BLaER1 (cell line): ENCODE measurements around the gene RIN3.

Experiments
- H3K27ac ChIP-seq: shearing (Covaris generic); formaldehyde crosslinking; 2 replicates; pipeline ENCODE4 v1.8.1; 2022
- H3K27me3 ChIP-seq: shearing (Covaris generic); formaldehyde crosslinking; 2 replicates; pipeline ENCODE4 v1.8.1; 2022
- H3K36me3 ChIP-seq: shearing (Covaris generic); formaldehyde crosslinking; 2 replicates; pipeline ENCODE4 v1.8.1; 2022
- H3K4me1 ChIP-seq: shearing (Covaris generic); formaldehyde crosslinking; 2 replicates; pipeline ENCODE4 v1.8.1; 2022
- H3K4me2 ChIP-seq: shearing (Covaris generic); formaldehyde crosslinking; 2 replicates; pipeline ENCODE4 v1.8.1; 2022
- H3K4me3 ChIP-seq: shearing (Covaris generic); formaldehyde crosslinking; 2 replicates; pipeline ENCODE4 v1.8.1; 2022
- H3K9ac ChIP-seq: shearing (Covaris generic); formaldehyde crosslinking; 2 replicates; pipeline ENCODE4 v1.8.1; 2022
- H3K9me3 ChIP-seq: shearing (Covaris generic); formaldehyde crosslinking; 2 replicates; pipeline ENCODE4 v1.8.1; 2022
- H4K20me1 ChIP-seq: shearing (Covaris generic); formaldehyde crosslinking; 2 replicates; pipeline ENCODE4 v1.8.1; 2022
- Cebpa-rat ChIP-seq: shearing (Covaris generic); IDR thresholded peaks from 2 replicates; pipeline ENCODE4 v1.8.1; 2022

The RIN3 gene

GRCh38 chr14:92590941-92591340 lies 77.4 kb downstream of the RIN3 start:
- H3K4me2 ChIP-seq: 0 out of 2 replicates have a peak overlapping the region, but pooled peaks have one; percentile 8
- TF ChIP-seq Cebpa-rat: no peak
- no peak overlapping the region for H3K4me3 ChIP-seq
- peaks cover 53% of the 10 kb centered on the region for H3K4me1 ChIP-seq
- no peak overlapping the region for H3K27ac ChIP-seq
- H3K27me3 ChIP-seq: no peaks in the 10 kb centered on the region; the same call in 1 of the 2 replicates
- 0 out of 2 replicates have a peak, but pooled peaks cover 13% of the 10 kb centered on the region for H4K20me1 ChIP-seq
- H3K9ac ChIP-seq: no peak overlapping the region
- no peaks in the 10 kb centered on the region for H3K36me3 ChIP-seq
- peaks cover 17% of the 10 kb centered on the region for H3K9me3 ChIP-seq

GRCh38 chr14:92591346-92591745 lies 77.8 kb downstream of the RIN3 start:
- 0 out of 2 replicates have a peak overlapping the region, but pooled peaks have one; percentile 8 for H3K4me2 ChIP-seq
- H4K20me1 ChIP-seq: 0 out of 2 replicates have a peak, but pooled peaks cover 13% of the 10 kb centered on the region
- H3K36me3 ChIP-seq: no peaks in the 10 kb centered on the region
- peaks cover 49% of the 10 kb centered on the region for H3K4me1 ChIP-seq
- no peaks in the 10 kb centered on the region; the same call in 1 of the 2 replicates for H3K27me3 ChIP-seq
- TF ChIP-seq Cebpa-rat: no peak
- no peak overlapping the region for H3K9ac ChIP-seq
- no peak overlapping the region for H3K4me3 ChIP-seq
- H3K27ac ChIP-seq: no peak overlapping the region
- H3K9me3 ChIP-seq: peaks cover 17% of the 10 kb centered on the region

GRCh38 chr14:92595267-92595666 lies 81.7 kb downstream of the RIN3 start:
- no peak overlapping the region for H3K9ac ChIP-seq
- no peaks in the 10 kb centered on the region for H3K27me3 ChIP-seq
- no peak overlapping the region for H3K4me3 ChIP-seq
- H3K4me2 ChIP-seq: no peak overlapping the region
- H3K9me3 ChIP-seq: peaks cover 17% of the 10 kb centered on the region
- no peak for TF ChIP-seq Cebpa-rat
- peaks cover 7% of the 10 kb centered on the region; the same call in 1 of the 2 replicates for H4K20me1 ChIP-seq
- no peak overlapping the region for H3K27ac ChIP-seq
- no peaks in the 10 kb centered on the region for H3K36me3 ChIP-seq
- H3K4me1 ChIP-seq: peaks cover 22% of the 10 kb centered on the region

GRCh38 chr14:92596331-92596907 lies 82.8 kb downstream of the RIN3 start:
- Histone ChIP-seq H3K36me3 (no peaks in the 10 kb centered on the region), H3K9me3 (peaks cover 14% of the 10 kb centered on the region), H3K4me2 (no peak overlapping the region), H3K9ac (no peak overlapping the region), H3K27me3 (no peaks in the 10 kb centered on the region), H4K20me1 (peaks cover 7% of the 10 kb centered on the region; the same call in 1 of the 2 replicates), H3K4me1 (peaks cover 23% of the 10 kb centered on the region), H3K4me3 (no peak overlapping the region), H3K27ac (no peak overlapping the region)
- TF ChIP-seq Cebpa-rat: no peak

GRCh38 chr14:92597906-92598905 lies 84.6 kb downstream of the RIN3 start:
- Histone ChIP-seq H3K27ac (no peak overlapping the region), H3K9me3 (no peaks in the 10 kb centered on the region), H3K4me3 (no peak overlapping the region), H3K27me3 (no peaks in the 10 kb centered on the region), H4K20me1 (peaks cover 7% of the 10 kb centered on the region; the same call in 1 of the 2 replicates), H3K9ac (no peak overlapping the region), H3K4me1 (peaks cover 28% of the 10 kb centered on the region), H3K4me2 (no peak overlapping the region), H3K36me3 (no peaks in the 10 kb centered on the region)
- TF ChIP-seq Cebpa-rat: no peak

GRCh38 chr14:92599811-92600210 lies 86.2 kb downstream of the RIN3 start:
- Histone ChIP-seq H4K20me1 (peaks cover 7% of the 10 kb centered on the region; the same call in 1 of the 2 replicates), H3K9me3 (no peaks in the 10 kb centered on the region), H3K4me3 (no peak overlapping the region), H3K36me3 (no peaks in the 10 kb centered on the region), H3K4me2 (peak overlapping the region; percentile 68), H3K27me3 (no peaks in the 10 kb centered on the region), H3K9ac (no peak overlapping the region), H3K27ac (no peak overlapping the region), H3K4me1 (peaks cover 28% of the 10 kb centered on the region)
- TF ChIP-seq Cebpa-rat: no peak

- H3K9me3 ChIP-seq: no peaks in the 10 kb centered on the region
- TF ChIP-seq Cebpa-rat: peak; percentile 54; the same call in 1 of the 2 replicates
- no peak overlapping the region for H3K4me3 ChIP-seq
- no peak overlapping the region for H3K27ac ChIP-seq
- H4K20me1 ChIP-seq: peaks cover 7% of the 10 kb centered on the region; the same call in 1 of the 2 replicates
- H3K27me3 ChIP-seq: no peaks in the 10 kb centered on the region
- H3K4me2 ChIP-seq: peak overlapping the region; percentile 68
- H3K4me1 ChIP-seq: peaks cover 28% of the 10 kb centered on the region
- H3K9ac ChIP-seq: no peak overlapping the region
- no peaks in the 10 kb centered on the region for H3K36me3 ChIP-seq
These were observed 86.9 kb downstream of the RIN3 start for GRCh38 chr14:92600318-92601053.

GRCh38 chr14:92601131-92601710 lies 87.6 kb downstream of the RIN3 start:
- Histone ChIP-seq H3K9me3 (peaks cover 1% of the 10 kb centered on the region; the same call in 1 of the 2 replicates), H3K36me3 (no peaks in the 10 kb centered on the region), H3K4me3 (no peak overlapping the region), H4K20me1 (peaks cover 7% of the 10 kb centered on the region; the same call in 1 of the 2 replicates), H3K9ac (no peak overlapping the region), H3K4me2 (no peak overlapping the region), H3K4me1 (peaks cover 28% of the 10 kb centered on the region), H3K27ac (no peak overlapping the region), H3K27me3 (no peaks in the 10 kb centered on the region)
- TF ChIP-seq Cebpa-rat: no peak
